Measurements from ENCODE around the gene TMCO5A. TPM values are rescaled to one million over a fixed set of nuclear protein-coding genes. Genes with fewer than 3 reads are reported as not detected.

The TMCO5A gene
- total RNA-seq, 2 experiments from 2014 or later: not detected

DNA sequence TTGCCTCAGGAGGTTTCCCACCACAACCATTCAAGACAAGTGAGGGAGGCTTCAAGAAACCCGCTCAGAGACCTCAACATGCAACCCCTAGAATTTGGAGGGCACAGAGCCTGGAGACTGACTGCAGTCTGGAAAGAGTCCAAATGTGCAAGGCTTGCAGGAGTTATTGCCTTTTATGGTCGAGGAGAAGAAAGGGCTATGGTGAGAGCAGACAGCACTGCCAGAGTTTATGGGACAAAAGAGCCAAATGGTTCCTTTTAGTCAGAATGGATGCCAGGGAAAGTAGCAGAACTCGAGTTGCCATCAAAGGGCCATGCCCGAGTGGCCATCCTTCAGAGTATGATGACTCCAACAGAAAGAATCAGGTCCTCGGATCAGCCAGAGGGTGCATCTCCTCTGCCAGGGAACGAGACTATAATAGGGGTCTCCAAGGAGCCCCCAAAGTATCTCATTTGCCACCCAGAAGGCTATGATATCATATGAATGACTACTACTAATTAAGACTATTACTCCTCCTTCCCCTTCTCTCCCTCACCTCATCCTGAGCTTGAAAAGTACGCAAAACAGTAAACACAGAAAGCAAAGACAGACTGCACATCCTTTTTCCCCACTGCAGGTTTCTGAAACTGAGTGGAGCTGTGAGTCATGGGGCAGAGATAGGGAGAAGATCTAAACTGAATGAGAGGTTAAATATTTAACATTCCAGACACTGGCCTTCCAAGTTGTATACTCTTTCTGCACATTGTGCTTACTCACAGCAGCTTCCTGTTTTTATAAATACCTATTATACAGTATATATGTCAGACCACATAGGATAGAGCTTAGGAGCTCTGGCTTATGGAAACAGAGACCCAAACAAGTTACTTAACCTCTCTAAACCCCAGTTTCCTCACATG is 33.9 kb upstream of the TMCO5A start:
- no peaks in the 10 kb centered on the region for H3K79me2 ChIP-seq (ENCODE audit: insufficient read depth, low read depth, low read length)
- no peak overlapping the region for H3K4me3 ChIP-seq (ENCODE audit: low read depth, low read length, poor library complexity, severe bottlenecking)
- no peaks in the 10 kb centered on the region for H3K36me3 ChIP-seq (ENCODE audit: insufficient read depth, low read length)
- CTCF ChIA-PET (ENCODE audit: unreplicated experiment): no interaction called here
- BruUV-seq (replicated peaks): no TSS peak
- no peak for DNase-seq (ENCODE audit: low spot score)
- TF ChIP-seq, protein P1, sequence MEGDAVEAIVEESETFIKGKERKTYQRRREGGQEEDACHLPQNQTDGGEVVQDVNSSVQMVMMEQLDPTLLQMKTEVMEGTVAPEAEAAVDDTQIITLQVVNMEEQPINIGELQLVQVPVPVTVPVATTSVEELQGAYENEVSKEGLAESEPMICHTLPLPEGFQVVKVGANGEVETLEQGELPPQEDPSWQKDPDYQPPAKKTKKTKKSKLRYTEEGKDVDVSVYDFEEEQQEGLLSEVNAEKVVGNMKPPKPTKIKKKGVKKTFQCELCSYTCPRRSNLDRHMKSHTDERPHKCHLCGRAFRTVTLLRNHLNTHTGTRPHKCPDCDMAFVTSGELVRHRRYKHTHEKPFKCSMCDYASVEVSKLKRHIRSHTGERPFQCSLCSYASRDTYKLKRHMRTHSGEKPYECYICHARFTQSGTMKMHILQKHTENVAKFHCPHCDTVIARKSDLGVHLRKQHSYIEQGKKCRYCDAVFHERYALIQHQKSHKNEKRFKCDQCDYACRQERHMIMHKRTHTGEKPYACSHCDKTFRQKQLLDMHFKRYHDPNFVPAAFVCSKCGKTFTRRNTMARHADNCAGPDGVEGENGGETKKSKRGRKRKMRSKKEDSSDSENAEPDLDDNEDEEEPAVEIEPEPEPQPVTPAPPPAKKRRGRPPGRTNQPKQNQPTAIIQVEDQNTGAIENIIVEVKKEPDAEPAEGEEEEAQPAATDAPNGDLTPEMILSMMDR (conservative IDR thresholded peaks at IDR 0.05; ENCODE audit: low read length): no peak
- no peak for TF ChIP-seq EZH2phosphoT487 (IDR thresholded peaks at IDR 0.05; ENCODE audit: borderline replicate concordance, low read depth, low read length)
- no peaks in the 10 kb centered on the region for H3K4me1 ChIP-seq (ENCODE audit: insufficient read depth, low read length, poor library complexity, severe bottlenecking)
- no peak overlapping the region for H2AFZ ChIP-seq (ENCODE audit: low read length)
- intact Hi-C loops (cut with micrococcal nuclease; ENCODE audit: unreplicated experiment): no loop called here
- no peaks in the 10 kb centered on the region for H3K9me3 ChIP-seq (ENCODE audit: low read length)
- H3K27ac ChIP-seq (ENCODE audit: low read depth, low read length, poor library complexity, severe bottlenecking): no peak overlapping the region
- POLR2A ChIA-PET: interaction anchor here (1.1 kb wide), 1 partner anchor 9 kb away, joined by 5 read pairs; no protein-coding TSS in a partner anchor
- no peak overlapping the region for H3K4me2 ChIP-seq (ENCODE audit: low read length)
- H4K20me1 ChIP-seq (ENCODE audit: insufficient read depth, low read length): no peaks in the 10 kb centered on the region
- no peaks in the 10 kb centered on the region for H3K9me2 ChIP-seq (ENCODE audit: insufficient read depth, low read length)

DNA sequence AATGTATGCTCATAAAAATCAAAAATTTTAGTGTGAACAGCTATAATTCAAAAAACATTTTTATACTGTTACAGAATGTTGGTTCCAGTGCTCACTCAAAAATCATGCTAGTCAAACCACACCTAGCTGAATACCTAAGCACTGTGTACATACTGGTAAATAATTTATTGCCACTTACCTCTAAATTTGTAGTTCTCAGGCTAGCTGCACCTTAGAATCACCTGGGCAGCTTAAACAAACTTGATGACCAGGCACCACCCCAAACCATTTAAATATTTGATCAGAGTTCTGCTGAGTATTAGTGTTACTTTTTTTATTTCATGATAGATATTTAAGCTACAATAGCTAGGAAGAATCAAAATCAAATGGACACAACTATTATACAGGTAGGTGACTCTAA is 32.3 kb upstream of the TMCO5A start:
- no peak overlapping the region for H3K4me3 ChIP-seq (ENCODE audit: low read depth, low read length, poor library complexity, severe bottlenecking)
- H3K9me3 ChIP-seq (ENCODE audit: low read length): no peaks in the 10 kb centered on the region
- CTCF ChIA-PET (ENCODE audit: unreplicated experiment): no interaction called here
- no peaks in the 10 kb centered on the region for H4K20me1 ChIP-seq (ENCODE audit: insufficient read depth, low read length)
- no peaks in the 10 kb centered on the region for H3K36me3 ChIP-seq (ENCODE audit: insufficient read depth, low read length)
- TF ChIP-seq, protein P1 (conservative IDR thresholded peaks at IDR 0.05; ENCODE audit: low read length): no peak
- no peak for TF ChIP-seq EZH2phosphoT487 (IDR thresholded peaks at IDR 0.05; ENCODE audit: borderline replicate concordance, low read depth, low read length)
- DNase-seq (ENCODE audit: low spot score): no peak
- POLR2A ChIA-PET: interaction anchor here (0.6 kb wide), 1 partner anchor 10 kb away, joined by 4 read pairs; no protein-coding TSS in a partner anchor
- no peak overlapping the region for H3K4me2 ChIP-seq (ENCODE audit: low read length)
- no peak overlapping the region for H2AFZ ChIP-seq (ENCODE audit: low read length)
- intact Hi-C loops (cut with micrococcal nuclease; ENCODE audit: unreplicated experiment): no loop called here
- H3K4me1 ChIP-seq (ENCODE audit: insufficient read depth, low read length, poor library complexity, severe bottlenecking): no peaks in the 10 kb centered on the region
- no peak overlapping the region for H3K27ac ChIP-seq (ENCODE audit: low read depth, low read length, poor library complexity, severe bottlenecking)
- H3K79me2 ChIP-seq (ENCODE audit: insufficient read depth, low read depth, low read length): no peaks in the 10 kb centered on the region
- no TSS peak for BruUV-seq (replicated peaks)
- H3K9me2 ChIP-seq (ENCODE audit: insufficient read depth, low read length): no peaks in the 10 kb centered on the region

Data from OCI-LY7 (cell line).